HG03060 (cell line): ENCODE data around the gene LBX1.

Source experiments
- ATAC-seq: cut with Tn5 transposase; IDR thresholded peaks from one replicate; pipeline ENCODE4 v1.9.1; 2021; ENCODE audit warnings: low read depth, moderate number of reproducible peaks; ENCODE audit not compliant: unreplicated experiment

LBX1 gene

GRCh38 chr10:101229266-101230182 lies at the start of gene LBX1:
TSS of gene LBX1 (minus strand) at chr10:101229463. CDS start at chr10:101228815, 648 bp downstream.
- no peak for ATAC-seq

GRCh38 chr10:101273741-101274140 lies 44.5 kb upstream of the LBX1 start:
- ATAC-seq, result no peak

GRCh38 chr10:101273330-101273729 lies 44.1 kb upstream of the LBX1 start:
- ATAC-seq, result no peak

GRCh38 chr10:101272229-101272868 lies 43.1 kb upstream of the LBX1 start:
- no peak for ATAC-seq

GRCh38 chr10:101270763-101271162 lies 41.5 kb upstream of the LBX1 start:
- no peak for ATAC-seq

GRCh38 chr10:101267776-101268175 lies 38.5 kb upstream of the LBX1 start:
- no peak for ATAC-seq

- no peak for ATAC-seq
Measured at GRCh38 chr10:101267290-101267680, 38.0 kb upstream of the LBX1 start.

- no peak for ATAC-seq
Measured at GRCh38 chr10:101266381-101267289, 37.4 kb upstream of the LBX1 start.

GRCh38 chr10:101263150-101263752 lies 34.0 kb upstream of the LBX1 start:
- ATAC-seq, result no peak

GRCh38 chr10:101262147-101262546 lies 32.9 kb upstream of the LBX1 start:
- ATAC-seq, result no peak

- no peak for ATAC-seq
Measured at GRCh38 chr10:101261702-101262101, 32.4 kb upstream of the LBX1 start.

GRCh38 chr10:101260764-101261481 lies 31.7 kb upstream of the LBX1 start:
- ATAC-seq, result no peak

GRCh38 chr10:101258179-101258885 lies 29.1 kb upstream of the LBX1 start:
- ATAC-seq, result no peak

- ATAC-seq, result no peak
Measured at GRCh38 chr10:101257491-101257890, 28.2 kb upstream of the LBX1 start.

- no peak for ATAC-seq
Measured at GRCh38 chr10:101257084-101257483, 27.8 kb upstream of the LBX1 start.

- no peak for ATAC-seq
Measured at GRCh38 chr10:101256387-101256786, 27.1 kb upstream of the LBX1 start.

GRCh38 chr10:101250136-101250535 lies 20.9 kb upstream of the LBX1 start:
- ATAC-seq, result no peak

- ATAC-seq, result no peak
Measured at GRCh38 chr10:101249171-101249581, 19.9 kb upstream of the LBX1 start.

- no peak for ATAC-seq
Measured at GRCh38 chr10:101246639-101247038, 17.4 kb upstream of the LBX1 start.
